GM12872 (cell line): Measurements from ENCODE around the gene POLH.

Experiments
- TF ChIP-seq, protein P1 (sequence below): IDR thresholded peaks from 3 replicates; pipeline ENCODE4 v1.5.1; 2011; ENCODE audit warnings: low read depth, mild to moderate bottlenecking, low read length, moderate library complexity; ENCODE audit not compliant: insufficient read depth

Gene POLH

DNA sequence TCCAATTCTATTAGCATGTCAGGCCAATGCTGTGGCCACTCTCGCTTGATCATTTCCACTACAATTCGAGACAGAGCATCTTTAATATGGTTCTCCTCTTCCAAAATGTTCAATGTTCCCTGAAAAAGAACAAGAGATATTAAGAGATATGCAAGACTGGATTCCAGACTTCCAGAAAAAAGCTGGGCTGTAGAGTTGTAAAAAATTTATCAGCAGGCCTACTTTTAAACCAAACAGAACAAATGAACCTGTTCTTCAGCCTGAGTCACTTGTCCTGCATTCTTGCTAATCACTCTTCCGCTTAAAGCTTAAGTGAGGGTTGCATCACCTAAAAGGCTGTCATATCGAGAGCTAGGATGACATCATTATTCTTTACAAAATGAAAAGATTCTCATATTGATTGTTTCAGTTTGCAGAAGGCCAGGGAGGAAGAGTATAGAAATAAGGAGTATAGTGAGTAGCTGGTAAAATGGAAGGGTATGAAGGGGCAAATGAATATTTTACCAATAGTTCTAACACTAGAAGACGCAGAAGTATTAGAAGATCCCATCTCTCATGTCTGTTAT, 5.0 kb upstream of the POLH start:
- TF ChIP-seq, protein P1, sequence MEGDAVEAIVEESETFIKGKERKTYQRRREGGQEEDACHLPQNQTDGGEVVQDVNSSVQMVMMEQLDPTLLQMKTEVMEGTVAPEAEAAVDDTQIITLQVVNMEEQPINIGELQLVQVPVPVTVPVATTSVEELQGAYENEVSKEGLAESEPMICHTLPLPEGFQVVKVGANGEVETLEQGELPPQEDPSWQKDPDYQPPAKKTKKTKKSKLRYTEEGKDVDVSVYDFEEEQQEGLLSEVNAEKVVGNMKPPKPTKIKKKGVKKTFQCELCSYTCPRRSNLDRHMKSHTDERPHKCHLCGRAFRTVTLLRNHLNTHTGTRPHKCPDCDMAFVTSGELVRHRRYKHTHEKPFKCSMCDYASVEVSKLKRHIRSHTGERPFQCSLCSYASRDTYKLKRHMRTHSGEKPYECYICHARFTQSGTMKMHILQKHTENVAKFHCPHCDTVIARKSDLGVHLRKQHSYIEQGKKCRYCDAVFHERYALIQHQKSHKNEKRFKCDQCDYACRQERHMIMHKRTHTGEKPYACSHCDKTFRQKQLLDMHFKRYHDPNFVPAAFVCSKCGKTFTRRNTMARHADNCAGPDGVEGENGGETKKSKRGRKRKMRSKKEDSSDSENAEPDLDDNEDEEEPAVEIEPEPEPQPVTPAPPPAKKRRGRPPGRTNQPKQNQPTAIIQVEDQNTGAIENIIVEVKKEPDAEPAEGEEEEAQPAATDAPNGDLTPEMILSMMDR, result no peak

DNA sequence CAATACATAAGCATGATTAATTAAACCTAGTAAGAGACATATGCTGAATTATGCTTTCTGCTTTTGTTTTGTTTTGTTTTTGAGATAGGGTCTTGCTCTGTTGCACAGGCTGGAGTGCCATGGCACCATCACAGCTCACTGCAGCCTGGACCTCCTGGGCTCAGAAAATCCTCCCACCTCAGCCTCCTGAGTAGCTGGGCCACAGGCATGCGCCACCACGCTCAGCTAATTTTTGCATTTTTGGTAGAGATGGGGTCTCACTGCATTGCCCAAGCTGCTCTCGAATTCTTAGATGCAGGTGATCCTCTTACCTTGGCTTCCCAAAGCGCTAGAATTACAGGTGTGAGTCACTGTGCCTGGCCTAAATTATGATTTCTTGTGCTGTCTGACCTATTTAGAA, 4.0 kb upstream of the POLH start:
- TF ChIP-seq, protein P1, result no peak

DNA sequence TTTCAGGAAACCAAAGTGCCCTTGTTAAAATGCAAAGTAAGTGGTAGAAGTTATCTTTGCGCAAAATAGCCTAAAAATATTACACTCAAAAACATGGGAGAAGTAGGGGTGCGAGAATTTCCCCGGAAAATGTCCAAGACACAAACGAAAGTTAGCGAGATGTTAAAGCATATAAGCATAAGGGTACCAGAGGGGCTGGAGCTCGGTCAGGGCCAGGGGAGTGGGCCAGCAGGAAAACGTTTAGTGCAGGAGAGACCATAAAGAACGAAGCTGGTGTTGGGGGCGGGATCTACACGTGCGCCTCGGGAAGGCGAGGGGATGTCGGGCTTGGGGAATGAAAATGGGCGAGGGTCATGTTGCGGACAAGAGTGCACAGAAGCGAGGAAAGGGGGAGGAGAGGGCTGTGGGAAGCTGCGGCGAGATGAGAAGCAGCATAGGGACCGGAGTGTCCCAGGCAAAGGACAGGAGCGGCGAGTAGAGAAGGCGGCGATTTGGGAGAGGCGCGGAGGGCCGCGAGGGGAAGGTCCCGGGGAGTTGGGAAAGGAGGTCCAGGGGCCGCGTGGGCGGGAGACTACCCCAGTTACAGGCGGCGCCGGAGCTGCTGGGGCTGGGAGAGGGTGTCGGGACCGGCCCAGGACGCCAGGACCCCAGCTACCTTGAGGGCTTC, 747 bp upstream of the POLH start:
- TF ChIP-seq, protein P1, result no peak

DNA sequence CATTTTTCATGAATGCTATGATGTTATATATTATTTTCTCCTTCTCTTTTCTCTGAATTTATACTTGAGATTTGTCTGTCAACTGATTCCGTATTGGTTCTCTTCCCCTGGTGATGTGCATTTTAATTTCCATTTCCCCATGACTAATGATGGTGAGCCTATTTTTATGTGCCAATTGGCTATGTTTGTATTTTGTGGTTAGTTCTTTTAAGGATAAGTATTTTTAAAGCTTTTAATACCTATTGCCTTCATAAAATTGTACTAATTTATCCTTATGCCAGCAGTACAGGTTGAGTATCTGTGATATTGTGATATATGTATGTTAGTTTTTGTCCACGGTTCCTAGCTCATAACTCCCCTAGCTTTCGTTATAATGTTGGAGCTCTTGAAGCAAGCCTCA, 2.8 kb downstream of the POLH start:
- TF ChIP-seq, protein P1, result no peak

DNA sequence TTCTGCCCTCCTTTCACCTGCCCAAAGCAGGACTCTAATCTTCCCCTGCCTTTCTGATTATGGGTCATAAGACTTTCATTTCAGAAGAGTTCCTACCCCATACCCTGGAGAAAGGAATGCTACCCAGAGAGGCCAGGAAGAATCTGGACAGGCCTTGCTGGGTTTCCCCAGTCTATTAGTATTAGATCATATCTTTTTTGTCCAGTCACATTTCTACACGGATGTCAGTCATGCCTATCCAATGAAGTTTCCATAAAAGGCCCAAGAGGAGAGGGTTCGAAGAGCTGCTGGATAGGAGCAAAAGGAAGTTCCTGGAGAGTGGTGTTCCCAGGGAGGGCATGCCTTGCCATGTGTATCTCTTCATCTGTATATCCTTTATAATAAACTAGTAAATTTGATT, 3.2 kb downstream of the POLH start:
- TF ChIP-seq, protein P1, result no peak

DNA sequence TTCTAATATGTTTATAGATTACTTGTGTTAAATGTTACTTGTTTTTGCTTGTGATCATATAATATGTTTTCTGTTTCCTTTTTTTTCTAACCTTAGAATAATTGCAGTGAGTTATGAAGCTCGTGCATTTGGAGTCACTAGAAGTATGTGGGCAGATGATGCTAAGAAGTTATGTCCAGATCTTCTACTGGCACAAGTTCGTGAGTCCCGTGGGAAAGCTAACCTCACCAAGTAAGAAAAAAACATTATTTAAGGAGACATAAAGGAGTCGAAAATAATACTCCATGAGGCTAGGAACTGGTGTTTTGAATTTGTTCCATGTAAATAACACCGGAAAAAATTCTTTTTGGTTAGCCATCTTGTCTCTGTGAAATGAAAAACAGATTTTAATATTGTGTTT, 6.9 kb downstream of the POLH start:
- TF ChIP-seq, protein P1, result no peak

DNA sequence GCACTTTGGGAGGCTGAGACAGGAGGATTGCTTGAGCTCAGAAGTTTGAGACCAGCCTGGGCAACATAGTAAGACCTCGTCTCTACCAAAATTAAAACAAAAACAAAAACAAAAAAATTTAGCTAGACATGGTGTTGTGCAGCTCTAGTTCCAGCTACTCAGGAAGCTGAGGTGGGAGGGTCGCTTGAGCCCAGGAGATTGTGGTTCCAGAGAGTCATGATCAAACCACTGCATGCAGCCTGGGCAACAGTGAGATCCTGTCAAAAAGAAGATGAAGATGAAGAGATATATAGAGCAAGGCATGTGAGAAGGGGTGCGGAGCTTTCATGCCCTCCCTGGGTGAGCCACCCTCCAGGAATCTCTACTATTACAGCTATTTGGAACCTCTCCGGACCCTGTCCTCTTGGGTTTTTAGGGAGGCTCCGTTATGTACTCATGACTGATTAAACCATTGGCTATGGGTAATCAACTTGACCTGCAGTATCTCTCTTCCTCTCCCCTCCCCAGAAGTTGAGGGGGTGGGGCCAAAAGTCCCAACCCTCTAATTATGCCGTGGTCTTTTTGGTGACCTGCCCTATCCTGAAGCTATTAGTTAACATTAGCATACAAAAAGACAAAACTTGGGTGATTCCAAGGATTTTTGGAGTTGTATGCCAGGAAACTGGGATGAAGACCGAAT, 9.0 kb downstream of the POLH start:
- TF ChIP-seq, protein P1, result no peak
